ENCODE data around the gene NECTIN2.

The NECTIN2 gene

DNA sequence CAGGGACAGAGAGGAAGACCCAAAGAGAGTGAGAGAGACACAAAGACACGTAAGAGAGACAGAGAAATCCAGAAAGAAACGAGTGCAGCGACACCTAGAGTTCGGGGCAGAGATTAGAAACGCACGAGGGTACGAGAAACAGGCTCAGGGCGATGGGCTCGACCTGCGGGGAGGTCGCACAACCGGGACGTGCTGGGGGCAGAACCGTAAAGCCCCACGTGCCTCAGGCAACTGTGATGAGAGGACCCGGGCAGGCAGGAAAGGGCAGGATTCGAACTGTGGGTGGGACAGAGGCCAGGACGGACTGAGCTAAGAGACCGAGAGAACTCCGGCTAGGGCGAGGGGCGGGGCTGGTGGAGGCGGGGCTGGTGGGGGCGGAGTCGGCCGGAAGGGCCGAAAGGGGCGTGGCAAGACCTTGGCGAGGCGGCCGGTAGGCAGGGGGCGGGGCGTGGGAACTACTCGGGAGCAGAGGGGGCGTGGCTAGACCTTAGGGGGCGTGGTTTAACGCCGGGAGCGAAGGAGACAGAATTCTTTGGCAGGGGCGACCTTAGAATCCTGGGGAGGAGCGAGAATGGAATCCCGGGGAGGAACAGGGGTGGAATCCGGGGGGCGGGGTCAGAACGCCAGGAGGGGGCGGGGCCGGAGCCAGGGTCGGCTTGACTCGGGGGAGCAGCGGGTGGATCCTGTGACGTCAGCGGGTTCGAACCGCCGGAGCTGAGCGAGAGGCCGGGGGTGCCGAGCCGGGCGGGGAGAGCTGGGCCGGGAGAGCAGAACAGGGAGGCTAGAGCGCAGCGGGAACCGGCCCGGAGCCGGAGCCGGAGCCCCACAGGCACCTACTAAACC lies at the start of gene NECTIN2:
Gene NECTIN2, plus strand, starts transcription at position 686 of the 843 bp plus-strand sequence. CDS start 229 bp downstream, outside the sequence.
- DNase-seq (ENCODE audit: low read depth): peak; percentile 82

- no peak for DNase-seq (ENCODE audit: low read depth)
These were observed 49.4 kb upstream of the NECTIN2 start for GRCh38 chr19:44796701-44797115.

GRCh38 chr19:44799627-44800346 lies 46.3 kb upstream of the NECTIN2 start:
- DNase-seq (ENCODE audit: low read depth): no peak

DNA sequence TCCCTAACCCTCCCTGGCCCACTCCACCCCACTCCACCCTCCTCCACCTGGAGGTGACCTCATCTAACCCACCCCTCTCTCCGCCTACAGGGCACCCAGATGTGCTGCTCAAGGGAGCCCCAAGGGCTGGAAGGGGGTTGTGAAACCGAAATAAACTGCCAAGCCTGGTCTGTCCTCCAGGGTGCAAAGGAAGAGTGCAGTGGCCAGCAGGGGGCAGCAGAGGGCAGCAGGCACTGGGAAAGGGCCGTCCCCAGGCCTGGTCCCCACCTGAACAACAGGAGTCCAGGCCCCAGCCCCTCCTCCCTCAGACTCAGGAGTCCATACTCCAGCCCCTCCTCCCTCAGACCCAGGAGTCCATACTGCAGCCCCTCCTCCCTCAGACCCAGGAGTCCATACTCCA lies 45.6 kb upstream of the NECTIN2 start:
- DNase-seq (ENCODE audit: low read depth): peak; percentile 68

GRCh38 chr19:44803442-44804428 lies 42.4 kb upstream of the NECTIN2 start:
- DNase-seq (ENCODE audit: low read depth): no peak

- DNase-seq (ENCODE audit: low read depth): no peak
These were observed 39.8 kb upstream of the NECTIN2 start for GRCh38 chr19:44806291-44806690.

GRCh38 chr19:44807162-44807561 lies 38.9 kb upstream of the NECTIN2 start:
- DNase-seq (ENCODE audit: low read depth): no peak

- no peak for DNase-seq (ENCODE audit: low read depth)
These were observed 38.2 kb upstream of the NECTIN2 start for GRCh38 chr19:44807652-44808462.

DNA sequence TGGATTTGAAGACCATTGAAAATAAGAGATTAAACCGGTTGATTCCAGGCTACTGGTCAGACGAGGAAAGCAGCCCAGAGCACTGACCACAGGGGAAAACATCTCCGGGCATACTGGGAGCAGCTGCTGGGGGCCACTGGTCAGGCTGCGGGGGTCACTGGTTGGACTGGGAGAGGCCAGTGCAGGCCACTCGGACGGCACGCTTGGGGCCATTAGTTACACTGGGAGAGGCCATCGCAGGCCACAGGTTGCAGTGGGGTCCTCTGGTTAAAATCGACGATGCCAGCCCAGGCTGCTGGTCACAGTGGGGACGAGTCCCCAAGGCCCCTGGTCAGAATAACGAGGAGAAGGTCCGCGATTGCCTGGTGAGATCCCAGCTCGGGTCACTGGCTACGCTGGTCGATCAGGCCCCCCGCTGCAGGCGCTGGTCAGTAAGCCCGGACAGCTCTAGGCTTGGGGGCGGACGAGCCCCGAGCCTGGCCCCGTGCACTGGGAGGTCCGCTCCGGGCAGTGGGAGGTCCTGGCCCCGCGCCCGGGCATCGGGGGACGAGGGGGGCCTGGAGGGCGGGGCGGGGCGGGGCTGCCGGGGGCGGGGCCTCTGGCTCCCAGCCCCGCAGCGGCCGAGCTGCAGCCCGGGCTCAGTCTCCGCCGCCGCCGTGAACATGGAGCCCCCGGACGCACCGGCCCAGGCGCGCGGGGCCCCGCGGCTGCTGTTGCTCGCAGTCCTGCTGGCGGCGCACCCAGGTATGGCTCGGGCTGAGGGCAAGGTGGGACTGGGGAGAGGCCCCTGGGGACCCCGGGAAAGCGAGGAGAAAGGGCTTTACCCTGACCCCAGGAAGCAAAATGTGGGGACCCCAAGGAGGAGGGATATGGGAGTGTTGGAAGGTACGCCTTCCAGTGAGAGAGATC lies 37.4 kb upstream of the NECTIN2 start, which contains the start of gene BCAM:
Gene BCAM, plus strand, starts transcription at position 641 of the 909 bp plus-strand sequence. Its CDS starts 22 bp downstream, at position 663.
- DNase-seq (ENCODE audit: low read depth): no peak

- DNase-seq (ENCODE audit: low read depth): no peak
These were observed 36.4 kb upstream of the NECTIN2 start for GRCh38 chr19:44809577-44810233.

- DNase-seq (ENCODE audit: low read depth): no peak
These were observed 35.6 kb upstream of the NECTIN2 start for GRCh38 chr19:44810234-44811121.

DNA sequence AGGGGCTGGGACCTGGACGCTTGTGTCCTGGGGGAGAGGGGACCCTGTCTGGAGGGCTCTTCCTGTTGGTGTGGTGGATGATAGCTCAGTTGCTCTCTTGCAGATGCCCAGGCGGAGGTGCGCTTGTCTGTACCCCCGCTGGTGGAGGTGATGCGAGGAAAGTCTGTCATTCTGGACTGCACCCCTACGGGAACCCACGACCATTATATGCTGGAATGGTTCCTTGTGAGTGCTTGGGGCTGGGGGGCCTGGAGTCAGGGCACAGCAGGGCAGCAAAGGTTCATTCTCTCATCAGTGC lies 35.0 kb upstream of the NECTIN2 start:
- DNase-seq (ENCODE audit: low read depth): no peak

- DNase-seq (ENCODE audit: low read depth): no peak
These were observed 33.9 kb upstream of the NECTIN2 start for GRCh38 chr19:44812142-44812718.

- no peak for DNase-seq (ENCODE audit: low read depth)
These were observed 32.8 kb upstream of the NECTIN2 start for GRCh38 chr19:44813070-44813840.

GRCh38 chr19:44813841-44814470 lies 32.1 kb upstream of the NECTIN2 start:
- DNase-seq (ENCODE audit: low read depth): no peak

GRCh38 chr19:44814517-44814916 lies 31.6 kb upstream of the NECTIN2 start:
- DNase-seq (ENCODE audit: low read depth): no peak

- DNase-seq (ENCODE audit: low read depth): no peak
These were observed 29.8 kb upstream of the NECTIN2 start for GRCh38 chr19:44816301-44816700.
